GM21423 (cell line): ENCODE data around the gene SEC61G.

Source experiments
- ATAC-seq: cut with Tn5 transposase; IDR thresholded peaks from one replicate; pipeline ENCODE4 v1.9.1; 2021; ENCODE audit warnings: mild to moderate bottlenecking, moderate library complexity; ENCODE audit not compliant: unreplicated experiment

Gene SEC61G

GRCh38 chr7:54769203-54769602 is 10.2 kb upstream of the SEC61G start:
- ATAC-seq: no peak

DNA sequence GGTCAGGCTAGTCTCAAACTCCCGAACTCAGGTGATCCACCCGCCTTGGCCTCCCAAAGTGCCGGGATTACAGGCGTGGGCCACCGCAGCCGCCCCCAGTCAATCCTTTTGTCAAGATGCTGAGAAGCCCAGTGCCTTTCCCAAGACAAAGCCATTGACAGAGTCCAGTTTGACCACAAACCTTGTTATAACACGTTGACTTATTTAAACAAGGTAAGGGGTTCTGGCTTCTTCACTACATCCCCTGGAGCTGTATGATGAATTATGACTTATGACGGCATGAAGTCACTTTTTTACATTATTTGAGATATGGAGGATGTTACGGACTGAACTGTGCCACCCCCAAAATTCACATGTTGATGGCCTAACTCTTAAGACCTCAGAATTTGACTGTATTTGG is 5.8 kb upstream of the SEC61G start:
- ATAC-seq: no peak

DNA sequence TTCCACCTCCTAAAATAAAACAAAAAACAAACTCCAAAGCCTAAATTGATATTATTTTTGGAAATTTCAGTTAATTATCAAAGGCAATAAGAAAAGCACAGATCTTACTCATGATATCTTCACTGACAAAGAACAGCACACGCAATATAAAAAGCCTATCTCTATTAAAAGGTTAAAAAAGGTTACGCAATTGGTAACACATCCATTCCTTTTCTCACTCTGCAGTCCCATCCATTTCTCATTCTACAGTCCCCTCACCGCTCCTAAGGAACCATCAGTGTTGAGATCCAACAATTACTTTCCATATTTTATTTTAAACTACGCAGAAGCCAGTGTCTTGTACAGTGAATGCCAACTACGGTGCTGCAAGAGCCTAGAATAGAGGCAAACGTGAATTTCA is 1.3 kb downstream of the SEC61G start:
- no peak for ATAC-seq

DNA sequence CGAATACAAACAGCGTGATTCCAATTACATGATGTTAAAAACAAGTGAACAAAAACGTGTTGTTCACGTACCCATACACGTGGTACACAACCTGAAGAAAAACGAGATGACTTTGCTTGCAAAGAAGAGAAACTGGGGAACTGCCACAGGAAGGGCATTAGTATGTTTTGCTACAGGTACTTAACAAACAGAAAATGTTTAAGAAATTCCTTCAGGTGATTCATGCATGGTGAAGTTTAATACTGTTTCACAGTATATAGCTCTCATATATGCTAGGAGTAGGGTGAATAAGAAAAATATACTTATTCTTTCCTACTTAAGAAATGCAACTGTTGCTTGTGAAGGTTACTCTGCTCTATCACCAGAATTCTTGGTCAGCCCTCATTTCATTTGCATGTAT is 9.8 kb downstream of the SEC61G start:
- ATAC-seq: no peak

- ATAC-seq: no peak
These were observed 11.8 kb downstream of the SEC61G start for GRCh38 chr7:54747234-54747633.

DNA sequence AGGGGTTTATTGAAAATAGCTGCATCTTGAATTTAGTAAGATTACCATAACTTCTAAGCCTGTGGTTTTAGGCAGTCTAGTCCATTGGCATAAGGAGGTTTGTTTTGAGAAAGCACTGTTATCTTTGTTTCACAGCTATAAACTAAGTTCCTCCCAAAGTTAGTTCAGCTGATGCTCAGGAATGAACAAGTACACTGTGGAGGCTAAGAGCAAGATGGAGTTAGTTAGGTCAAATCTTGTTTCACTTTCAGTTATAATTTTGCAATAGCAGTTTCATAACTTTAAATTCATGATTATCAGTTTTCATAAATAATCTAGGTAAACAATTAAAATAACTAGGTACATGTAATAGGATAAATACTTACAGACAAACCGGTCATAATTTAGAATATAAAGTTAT is 15.4 kb downstream of the SEC61G start:
- no peak for ATAC-seq

DNA sequence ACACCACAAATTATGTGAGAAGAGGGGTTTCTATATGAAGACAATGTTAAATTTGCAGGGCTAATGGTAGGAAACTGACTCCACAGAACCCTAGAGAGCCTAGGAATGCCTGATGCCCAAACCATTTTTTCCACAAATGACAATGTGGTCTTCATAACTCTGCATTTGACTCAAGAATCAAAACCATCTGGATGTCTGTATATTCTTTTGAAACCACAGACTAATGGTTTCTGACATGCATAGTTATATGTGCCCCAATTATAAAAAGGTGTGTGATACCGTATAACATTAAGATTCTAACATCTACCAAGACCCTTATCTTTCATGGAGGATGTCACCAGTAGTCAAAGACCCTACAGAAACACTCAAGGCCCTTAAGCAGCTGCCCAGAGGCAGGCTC is 20.3 kb downstream of the SEC61G start:
- no peak for ATAC-seq

DNA sequence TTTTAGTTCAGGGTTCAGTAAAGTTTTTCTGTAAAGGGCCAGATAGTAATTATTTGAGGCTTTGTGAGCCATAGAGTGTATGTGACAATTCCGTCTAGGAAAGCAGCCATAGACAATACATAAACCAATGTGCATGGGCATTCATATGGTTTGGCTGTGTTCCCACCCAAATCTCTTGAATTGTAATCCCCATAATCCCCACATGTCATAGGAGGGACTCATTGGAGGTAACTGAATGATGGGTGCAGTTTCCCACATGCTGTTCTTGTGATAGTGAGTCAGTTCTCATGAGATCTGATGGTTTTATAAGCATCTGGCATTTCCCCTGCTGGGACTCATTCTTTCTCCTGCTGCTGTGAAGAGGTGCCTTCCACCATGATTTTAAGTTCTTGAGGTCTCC is 29.9 kb downstream of the SEC61G start:
- ATAC-seq: no peak

DNA sequence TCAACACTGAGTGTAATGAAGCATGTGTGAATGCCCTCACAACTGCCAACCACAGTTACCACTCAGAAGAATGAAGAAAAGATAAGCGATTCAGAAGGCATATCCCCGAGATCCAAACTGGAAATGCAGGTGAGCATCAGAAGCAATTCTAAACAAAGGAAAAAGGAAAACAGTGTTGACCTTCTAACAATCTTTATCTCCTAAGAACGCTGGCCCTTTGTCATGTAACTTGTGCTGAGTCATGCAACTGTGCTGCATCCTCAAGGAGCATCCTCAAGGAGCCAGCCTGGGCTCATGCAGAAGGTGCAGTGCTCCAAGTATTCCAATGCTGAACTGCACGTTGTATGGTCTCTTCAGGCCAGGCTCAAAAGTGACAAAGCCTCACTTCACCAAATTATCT is 30.6 kb downstream of the SEC61G start:
- ATAC-seq: no peak

DNA sequence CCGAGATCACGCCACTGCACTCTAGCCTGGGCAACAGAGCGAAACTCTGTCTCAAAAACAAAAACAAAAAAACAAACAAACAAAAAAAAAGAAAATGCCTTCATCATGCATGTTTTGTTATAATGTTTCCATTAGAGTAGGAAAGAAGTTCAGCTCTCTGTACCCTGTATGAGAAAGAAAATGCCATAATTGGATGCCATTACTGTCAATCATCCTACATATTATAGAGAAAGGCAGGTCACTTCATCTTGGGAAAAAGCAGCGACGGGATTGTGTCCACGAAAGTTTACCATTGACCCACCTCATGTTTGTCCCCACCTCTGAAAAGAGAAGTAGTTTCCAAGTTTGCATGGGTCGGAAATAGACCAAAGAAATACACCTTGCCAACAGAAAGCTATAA is 33.8 kb downstream of the SEC61G start:
- no peak for ATAC-seq

DNA sequence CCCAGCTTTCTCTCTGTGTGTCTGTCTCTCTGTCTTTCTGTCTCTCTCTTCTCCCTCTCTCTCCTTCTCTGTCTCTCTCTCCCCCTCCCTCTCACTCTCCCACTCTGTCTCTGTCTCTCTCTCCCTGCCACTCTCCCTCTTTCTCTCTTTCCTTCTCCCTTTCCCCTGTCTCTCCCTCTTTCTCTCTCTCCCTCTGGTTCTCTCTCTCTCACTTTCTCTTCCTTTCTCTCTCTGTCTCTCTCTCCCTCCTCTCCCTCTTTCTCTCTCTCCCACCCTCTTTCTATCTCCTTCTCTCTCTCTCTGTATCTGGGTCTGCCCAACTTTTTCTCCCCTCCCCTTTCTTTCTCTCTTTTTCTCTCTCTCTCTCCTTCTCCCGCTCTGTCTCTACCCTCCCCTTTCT is 36.5 kb downstream of the SEC61G start:
- ATAC-seq: no peak

DNA sequence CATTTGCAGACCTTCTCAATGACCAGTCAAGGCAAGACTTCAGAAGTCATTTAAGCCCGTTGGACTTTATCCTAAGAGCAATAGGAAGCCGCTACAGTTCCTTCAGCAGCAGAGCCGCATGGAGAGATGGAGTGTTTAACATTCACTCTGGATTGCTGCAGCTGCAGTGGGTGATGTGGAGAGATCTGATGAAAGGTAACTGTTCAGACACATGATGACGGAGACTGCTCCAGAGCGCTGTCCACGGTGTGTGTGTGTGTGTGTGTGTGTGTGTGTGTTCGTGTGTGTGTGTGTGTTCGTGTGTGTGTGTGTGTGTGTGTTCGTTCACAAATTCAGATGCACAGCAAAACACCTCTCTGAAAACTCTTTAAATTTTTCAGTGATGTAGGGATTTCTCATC is 37.0 kb downstream of the SEC61G start:
- no peak for ATAC-seq

- no peak for ATAC-seq
These were observed 39.0 kb downstream of the SEC61G start for GRCh38 chr7:54719974-54720373.

- ATAC-seq: no peak
These were observed 39.6 kb downstream of the SEC61G start for GRCh38 chr7:54719425-54719824.

DNA sequence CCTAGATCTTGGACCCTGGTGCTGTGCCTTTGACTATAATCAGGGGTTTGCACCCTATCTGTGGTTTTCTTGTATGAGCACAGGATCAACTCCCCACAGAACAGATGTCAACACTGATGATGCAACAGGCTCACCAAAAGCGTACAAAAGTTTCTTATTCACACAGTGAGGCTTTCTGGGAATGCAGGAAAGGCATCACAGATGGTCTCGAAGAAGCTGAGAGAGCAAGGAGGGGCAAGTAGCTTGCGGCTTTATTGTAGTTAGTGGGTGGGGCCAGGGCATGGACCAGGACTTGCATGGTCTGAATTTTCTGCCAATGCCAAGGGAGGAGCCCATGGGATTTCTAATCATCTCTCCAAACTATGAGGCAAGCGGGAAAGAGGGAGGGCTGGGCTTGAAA is 46.2 kb downstream of the SEC61G start:
- no peak for ATAC-seq

GRCh38 chr7:54711900-54712595 is 47.0 kb downstream of the SEC61G start:
- no peak for ATAC-seq

- no peak for ATAC-seq
These were observed 49.7 kb downstream of the SEC61G start for GRCh38 chr7:54709283-54709682.

GRCh38 chr7:54705436-54705835 is 53.6 kb downstream of the SEC61G start:
- no peak for ATAC-seq

DNA sequence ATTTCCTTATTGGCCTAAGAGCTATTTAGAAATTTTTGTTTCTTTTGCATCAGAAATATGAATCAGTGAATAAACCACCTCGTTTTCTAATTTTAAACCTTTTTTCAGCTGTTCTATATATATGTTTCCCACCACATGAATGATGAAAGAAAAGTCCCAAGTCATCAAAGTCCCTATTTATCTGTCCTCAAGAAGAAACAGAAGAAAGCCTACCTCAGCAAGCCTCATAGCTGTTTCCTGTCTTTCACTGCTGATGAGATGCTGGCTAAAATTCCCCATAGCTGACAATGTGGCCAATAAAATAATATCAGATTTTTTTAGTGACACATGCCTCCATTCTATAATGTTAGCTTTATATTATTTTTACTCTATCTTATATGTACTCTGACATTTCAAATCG is 54.2 kb downstream of the SEC61G start:
- ATAC-seq: no peak
